ENCODE results near the gene PTPRS.

DNA sequence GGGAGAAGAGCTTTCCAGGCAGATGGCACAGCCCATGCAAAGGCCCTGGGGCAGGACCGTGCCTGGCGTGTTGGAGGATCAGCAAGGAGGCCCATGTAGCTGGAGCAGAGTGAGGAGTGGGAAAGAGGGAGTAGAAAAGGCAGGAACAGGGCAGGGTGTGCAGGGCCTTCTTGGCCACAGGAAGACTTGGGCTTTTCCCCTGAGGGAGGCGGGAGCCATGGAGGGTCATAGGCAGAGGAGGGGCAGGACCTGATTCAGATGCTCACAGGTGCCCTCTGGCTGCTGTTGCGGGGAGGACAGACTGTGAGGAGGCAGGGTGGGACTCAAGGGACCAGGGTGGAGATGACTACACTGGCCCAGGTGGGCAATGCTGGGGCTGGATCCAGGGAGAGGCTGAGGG lies 13.8 kb upstream of the PTPRS start:
- TF ChIP-seq, protein P1, sequence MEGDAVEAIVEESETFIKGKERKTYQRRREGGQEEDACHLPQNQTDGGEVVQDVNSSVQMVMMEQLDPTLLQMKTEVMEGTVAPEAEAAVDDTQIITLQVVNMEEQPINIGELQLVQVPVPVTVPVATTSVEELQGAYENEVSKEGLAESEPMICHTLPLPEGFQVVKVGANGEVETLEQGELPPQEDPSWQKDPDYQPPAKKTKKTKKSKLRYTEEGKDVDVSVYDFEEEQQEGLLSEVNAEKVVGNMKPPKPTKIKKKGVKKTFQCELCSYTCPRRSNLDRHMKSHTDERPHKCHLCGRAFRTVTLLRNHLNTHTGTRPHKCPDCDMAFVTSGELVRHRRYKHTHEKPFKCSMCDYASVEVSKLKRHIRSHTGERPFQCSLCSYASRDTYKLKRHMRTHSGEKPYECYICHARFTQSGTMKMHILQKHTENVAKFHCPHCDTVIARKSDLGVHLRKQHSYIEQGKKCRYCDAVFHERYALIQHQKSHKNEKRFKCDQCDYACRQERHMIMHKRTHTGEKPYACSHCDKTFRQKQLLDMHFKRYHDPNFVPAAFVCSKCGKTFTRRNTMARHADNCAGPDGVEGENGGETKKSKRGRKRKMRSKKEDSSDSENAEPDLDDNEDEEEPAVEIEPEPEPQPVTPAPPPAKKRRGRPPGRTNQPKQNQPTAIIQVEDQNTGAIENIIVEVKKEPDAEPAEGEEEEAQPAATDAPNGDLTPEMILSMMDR (IDR thresholded peaks at IDR 0.05): no peak
- TF ChIP-seq POLR2A (IDR thresholded peaks at IDR 0.05): no peak

Data from right lobe of liver (tissue), 4 donors.